Activated CD4-positive, CD25-positive, alpha-beta regulatory T cell treated with anti-CD3 and anti-CD28 coated beads, Interleukin-2, amount 50 U/mL, for 16 hours (primary cell): ENCODE results near the gene KSR1.
"Not testable (repeated sequence)": the region's sequence is repeated elsewhere in the genome, so short reads cannot be mapped to it uniquely, and the experiment has no call there.

Source experiments
- DNase-seq: peaks from one replicate; pipeline ENCODE4 v3.0.0-alpha.2; 2020; ENCODE audit warnings: low read depth, low spot score

The KSR1 gene

GRCh38 chr17:27633312-27634025, 177.2 kb downstream of the KSR1 start:
- no peak for DNase-seq

GRCh38 chr17:27634026-27634335, 177.7 kb downstream of the KSR1 start:
- DNase-seq, result no peak

GRCh38 chr17:27634776-27635175, 178.5 kb downstream of the KSR1 start:
- DNase-seq, result no peak

GRCh38 chr17:27635275-27635823, 179.1 kb downstream of the KSR1 start:
- no peak for DNase-seq

GRCh38 chr17:27636005-27636520, 179.8 kb downstream of the KSR1 start:
- DNase-seq, result not testable (repeated sequence)

GRCh38 chr17:27637818-27638217, 181.6 kb downstream of the KSR1 start:
- not testable (repeated sequence) for DNase-seq

- not testable (repeated sequence) for DNase-seq
Measured at GRCh38 chr17:27638415-27638914, 182.2 kb downstream of the KSR1 start.

GRCh38 chr17:27640790-27641189, 184.5 kb downstream of the KSR1 start:
- DNase-seq, result no peak

GRCh38 chr17:27644586-27644985, 188.3 kb downstream of the KSR1 start:
- DNase-seq, result no peak

GRCh38 chr17:27645621-27646020, 189.4 kb downstream of the KSR1 start:
- DNase-seq, result not testable (repeated sequence)

GRCh38 chr17:27646232-27646631, 190.0 kb downstream of the KSR1 start:
- DNase-seq, result no peak

GRCh38 chr17:27647765-27648164, 191.5 kb downstream of the KSR1 start:
- DNase-seq, result no peak

- not testable (repeated sequence) for DNase-seq
Measured at GRCh38 chr17:27649111-27649571, 192.9 kb downstream of the KSR1 start.

GRCh38 chr17:27649929-27650328, 193.7 kb downstream of the KSR1 start:
- no peak for DNase-seq

GRCh38 chr17:27650836-27651235, 194.6 kb downstream of the KSR1 start:
- no peak for DNase-seq

GRCh38 chr17:27651411-27652345, 195.4 kb downstream of the KSR1 start:
- peak; percentile 42 for DNase-seq

GRCh38 chr17:27653449-27653971, 197.3 kb downstream of the KSR1 start:
- DNase-seq, result not testable (repeated sequence)

- no peak for DNase-seq
Measured at GRCh38 chr17:27654136-27654535, 197.9 kb downstream of the KSR1 start.

GRCh38 chr17:27654654-27655524, 198.6 kb downstream of the KSR1 start:
- peak; percentile 22 for DNase-seq

- DNase-seq, result not testable (repeated sequence)
Measured at GRCh38 chr17:27655525-27656111, 199.4 kb downstream of the KSR1 start.
